Effector memory CD4-positive, alpha-beta T cell (primary cell): ENCODE data around the gene LRCH1.
"Not testable (repeated sequence)": the region's sequence is repeated elsewhere in the genome, so short reads cannot be mapped to it uniquely, and the experiment has no call there.

Experiments
- DNase-seq, 3 donors: peaks; one replicate each; pipeline ENCODE4 v3.0.0-alpha.2; 2020
- H3K27ac ChIP-seq: 2 replicates; pipeline ENCODE4 v1.7.0; 2013; ENCODE audit warnings: mild to moderate bottlenecking, low read length, moderate library complexity; ENCODE audit not compliant: insufficient read depth, poor library complexity, severe bottlenecking
- H3K27me3 ChIP-seq: replicated peaks from 2 replicates; pipeline ENCODE4 v1.7.0; 2013; ENCODE audit warnings: mild to moderate bottlenecking, low read length; ENCODE audit not compliant: insufficient read depth, control insufficient read depth, poor library complexity, severe bottlenecking
- H3K36me3 ChIP-seq: 2 replicates; pipeline ENCODE4 v1.7.0; 2013; ENCODE audit warnings: mild to moderate bottlenecking, low read length, moderate library complexity; ENCODE audit not compliant: control insufficient read depth, insufficient read depth
- H3K4me1 ChIP-seq: 2 replicates; pipeline ENCODE4 v1.7.0; 2013; ENCODE audit warnings: low read length, mild to moderate bottlenecking; ENCODE audit not compliant: control insufficient read depth, insufficient read depth, poor library complexity, severe bottlenecking
- H3K4me3 ChIP-seq: 2 replicates; pipeline ENCODE4 v1.7.0; 2013; ENCODE audit warnings: low read length, low read depth, mild to moderate bottlenecking; ENCODE audit not compliant: insufficient read depth, poor library complexity, severe bottlenecking
- H3K9me3 ChIP-seq: 2 replicates; pipeline ENCODE4 v1.7.0; 2013; ENCODE audit warnings: mild to moderate bottlenecking, low read length, moderate library complexity; ENCODE audit not compliant: control insufficient read depth

The LRCH1 gene

DNA sequence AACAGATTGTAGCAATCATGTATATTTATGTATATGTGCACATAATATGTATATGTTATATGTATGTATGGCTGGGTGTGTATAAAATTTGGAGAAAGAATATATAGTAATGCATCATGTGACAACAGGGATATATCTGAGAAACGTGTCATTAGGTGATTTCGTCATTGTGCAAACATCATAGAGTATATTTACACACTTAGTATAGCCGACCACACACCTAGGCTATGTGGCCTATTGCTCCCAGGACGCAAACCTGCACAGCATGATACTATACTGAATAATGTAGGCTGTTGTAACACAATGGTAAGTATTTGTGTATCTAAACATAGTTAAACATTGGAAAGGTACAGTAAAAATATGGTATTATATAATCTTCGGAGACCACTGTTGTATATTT, 200.2 kb downstream of the LRCH1 start:
- Histone ChIP-seq H3K4me1 (peaks cover 9% of the 10 kb centered on the region), H3K36me3 (no peaks in the 10 kb centered on the region), H3K27ac (no peak overlapping the region), H3K27me3 (no peaks in the 10 kb centered on the region), H3K4me3 (no peak overlapping the region), H3K9me3 (no peaks in the 10 kb centered on the region)
- no peak for DNase-seq

DNA sequence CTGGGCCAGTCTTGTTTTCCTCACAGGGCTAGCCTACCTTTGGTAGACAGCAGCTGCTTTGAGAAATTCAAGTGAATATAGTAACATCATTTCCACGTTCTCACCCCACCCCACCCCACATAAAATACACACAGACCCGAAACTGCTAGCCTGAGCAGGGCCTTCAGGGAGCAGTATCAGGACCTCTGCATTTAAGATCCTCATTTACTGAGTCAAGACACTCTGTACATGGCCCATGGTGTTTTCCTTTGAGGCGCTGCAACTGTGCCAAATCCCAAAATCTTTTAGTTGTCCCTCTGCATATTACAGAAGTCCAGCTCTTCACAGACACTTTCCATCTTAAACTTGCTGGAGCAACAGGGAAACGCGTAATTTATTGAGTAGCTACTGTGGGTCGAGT, 200.9 kb downstream of the LRCH1 start:
- Histone ChIP-seq H3K4me3 (no peak overlapping the region), H3K9me3 (no peaks in the 10 kb centered on the region), H3K27me3 (no peaks in the 10 kb centered on the region), H3K4me1 (peaks cover 9% of the 10 kb centered on the region), H3K36me3 (no peaks in the 10 kb centered on the region), H3K27ac (no peak overlapping the region)
- no peak for DNase-seq

- Histone ChIP-seq H3K27me3 (no peaks in the 10 kb centered on the region), H3K27ac (no peak overlapping the region), H3K4me3 (no peak overlapping the region), H3K36me3 (no peaks in the 10 kb centered on the region), H3K9me3 (no peaks in the 10 kb centered on the region), H3K4me1 (peaks cover 9% of the 10 kb centered on the region)
- no peak for DNase-seq
Measured at GRCh38 chr13:46754812-46755211, 201.8 kb downstream of the LRCH1 start.

DNA sequence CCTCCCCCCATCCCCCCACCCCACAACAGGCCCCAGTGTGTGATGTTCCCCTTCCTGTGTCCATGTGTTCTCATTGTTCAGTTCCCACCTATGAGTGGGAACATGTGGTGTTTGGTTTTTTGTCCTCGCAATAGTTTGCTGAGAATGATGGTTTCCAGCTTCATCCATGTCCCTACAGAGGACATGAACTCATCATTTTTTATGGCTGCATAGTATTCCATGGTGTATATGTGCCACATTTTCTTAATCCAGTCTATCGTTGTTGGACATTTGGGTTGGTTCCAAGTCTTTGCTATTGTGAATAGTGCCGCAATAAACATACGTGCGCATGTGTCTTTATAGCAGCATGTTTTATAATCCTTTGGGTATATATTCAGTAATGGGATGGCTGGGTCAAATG, 202.5 kb downstream of the LRCH1 start:
- not testable (repeated sequence) for DNase-seq, H3K27ac ChIP-seq, H3K4me1 ChIP-seq, H3K36me3 ChIP-seq, H3K4me3 ChIP-seq, H3K27me3 ChIP-seq, H3K9me3 ChIP-seq

- Histone ChIP-seq H3K27me3 (no peaks in the 10 kb centered on the region), H3K4me1 (peaks cover 2% of the 10 kb centered on the region)
- no peak for DNase-seq
Measured at GRCh38 chr13:46756977-46757376, 204.0 kb downstream of the LRCH1 start.

DNA sequence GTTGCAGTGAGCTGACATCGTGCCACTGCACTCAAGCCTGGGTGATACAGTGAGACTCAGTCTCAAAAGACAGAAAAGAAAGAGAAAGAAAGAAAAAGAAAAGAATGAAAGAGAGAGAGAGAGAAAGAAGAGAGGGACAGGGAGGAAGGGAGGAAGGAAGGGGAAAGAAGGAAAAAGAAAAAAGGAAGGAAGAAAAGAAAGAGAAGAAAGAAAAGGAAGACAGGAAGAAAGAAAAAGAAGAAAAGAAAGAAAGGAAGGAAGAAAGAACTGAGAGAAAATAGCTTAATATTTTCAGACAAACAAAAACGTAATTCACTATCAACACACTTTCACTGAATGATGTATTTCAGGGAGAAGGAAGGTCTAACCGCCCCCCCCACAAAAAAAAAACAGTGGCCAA, 204.7 kb downstream of the LRCH1 start:
- Histone ChIP-seq H3K27ac (no peak overlapping the region), H3K27me3 (no peaks in the 10 kb centered on the region), H3K36me3 (no peaks in the 10 kb centered on the region), H3K4me3 (no peak overlapping the region), H3K9me3 (no peaks in the 10 kb centered on the region), H3K4me1 (no peaks in the 10 kb centered on the region)
- DNase-seq = no peak

More at GRCh38 chr13:46756977-46757376, 204.0 kb downstream of the LRCH1 start:
- H3K9me3 ChIP-seq = no peaks in the 10 kb centered on the region
- no peaks in the 10 kb centered on the region for H3K36me3 ChIP-seq
- no peak overlapping the region for H3K4me3 ChIP-seq
- H3K27ac ChIP-seq = no peak overlapping the region

DNA sequence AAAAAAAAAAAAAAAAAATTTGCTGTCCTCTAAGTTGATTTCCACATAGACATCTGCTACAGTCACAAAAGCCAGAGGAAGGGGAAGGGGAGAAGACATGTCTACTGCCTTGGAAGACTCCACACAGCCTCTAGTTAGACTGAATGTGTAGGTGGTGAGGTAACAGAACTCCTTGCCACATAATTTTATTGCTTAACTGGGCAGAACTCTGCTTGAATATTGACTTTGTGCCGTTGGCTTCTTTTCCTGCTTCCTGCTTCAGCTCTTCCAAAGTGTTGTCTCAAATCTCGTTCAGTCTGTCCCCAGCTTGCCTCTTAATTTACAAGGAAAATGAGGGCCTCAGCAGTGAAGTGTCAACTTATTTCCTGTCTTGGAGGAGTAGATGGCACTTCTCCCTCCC, 206.9 kb downstream of the LRCH1 start:
- Histone ChIP-seq H3K27me3 (no peaks in the 10 kb centered on the region), H3K27ac (no peak overlapping the region), H3K9me3 (no peaks in the 10 kb centered on the region), H3K36me3 (no peaks in the 10 kb centered on the region), H3K4me3 (no peak overlapping the region), H3K4me1 (no peaks in the 10 kb centered on the region)
- DNase-seq = no peak

GRCh38 chr13:46761174-46761573, 208.2 kb downstream of the LRCH1 start:
- Histone ChIP-seq H3K27me3 (no peaks in the 10 kb centered on the region), H3K4me3 (no peak overlapping the region), H3K27ac (no peak overlapping the region), H3K9me3 (no peaks in the 10 kb centered on the region), H3K4me1 (no peaks in the 10 kb centered on the region), H3K36me3 (no peaks in the 10 kb centered on the region)
- DNase-seq = no peak

DNA sequence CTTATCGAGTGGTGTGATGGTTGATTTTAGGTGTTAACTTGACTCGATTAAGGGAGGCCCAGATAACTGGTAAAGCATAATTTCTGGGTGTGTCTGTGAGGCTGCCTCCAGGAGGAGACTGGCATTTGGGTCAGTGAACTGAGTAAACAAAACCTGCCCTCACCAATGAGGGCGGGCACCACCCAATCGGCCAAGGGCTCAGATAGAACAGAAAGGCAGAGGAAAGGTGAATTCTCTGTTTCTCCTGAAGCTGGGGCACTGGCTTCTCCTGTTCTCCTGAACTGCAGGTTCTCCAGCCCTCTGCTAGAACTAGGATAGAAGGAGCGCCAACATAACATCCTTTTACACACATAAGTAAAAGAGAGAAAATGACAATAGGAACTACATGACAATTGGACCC, 208.9 kb downstream of the LRCH1 start:
- no peaks in the 10 kb centered on the region for H3K27me3 ChIP-seq
- H3K4me1 ChIP-seq = no peaks in the 10 kb centered on the region
- no peak overlapping the region for H3K27ac ChIP-seq
- no peaks in the 10 kb centered on the region for H3K36me3 ChIP-seq
- no peak overlapping the region for H3K4me3 ChIP-seq
- H3K9me3 ChIP-seq = no peaks in the 10 kb centered on the region
- DNase-seq = no peak

DNA sequence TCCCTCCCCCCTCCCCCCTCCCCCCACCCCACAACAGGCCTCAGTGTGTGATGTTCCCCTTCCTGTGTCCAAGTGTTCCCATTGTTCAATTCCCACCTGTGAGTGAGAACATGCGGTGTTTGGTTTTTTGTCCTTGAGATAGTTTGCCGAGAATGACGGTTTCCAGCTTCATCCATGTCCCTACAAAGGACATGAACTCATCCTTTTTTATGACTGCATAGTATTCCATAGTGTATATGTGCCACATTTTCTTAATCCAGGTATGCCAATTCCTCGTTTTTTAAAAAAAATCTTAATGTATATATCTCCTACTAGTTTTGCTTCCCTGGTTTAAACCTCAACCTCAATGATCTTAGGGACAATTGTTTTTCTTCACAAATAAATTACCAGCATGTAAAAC, 217.0 kb downstream of the LRCH1 start:
- not testable (repeated sequence) for H3K4me1 ChIP-seq, H3K9me3 ChIP-seq, H3K27me3 ChIP-seq, DNase-seq, H3K4me3 ChIP-seq, H3K27ac ChIP-seq
- peaks cover 29% of the 10 kb centered on the region for H3K36me3 ChIP-seq

GRCh38 chr13:46771693-46772092, 218.7 kb downstream of the LRCH1 start:
- H3K4me3 ChIP-seq = no peak overlapping the region
- peaks cover 43% of the 10 kb centered on the region for H3K36me3 ChIP-seq
- no peak for DNase-seq
- H3K9me3 ChIP-seq = no peaks in the 10 kb centered on the region
- no peaks in the 10 kb centered on the region for H3K27me3 ChIP-seq
- H3K4me1 ChIP-seq = no peaks in the 10 kb centered on the region
- H3K27ac ChIP-seq = no peak overlapping the region
